ENCODE results near the gene DAZAP2.
"Not testable (repeated sequence)": the region's sequence is repeated elsewhere in the genome, so short reads cannot be mapped to it uniquely, and the experiment has no call there.

Gene DAZAP2

GRCh38 chr12:51224625-51225024 is 14.0 kb upstream of the DAZAP2 start:
- no peaks in the 10 kb centered on the region for H3K36me3 Mint-ChIP-seq (ENCODE audit: low read depth)
- H3K4me1 Mint-ChIP-seq (ENCODE audit: low read depth), result no peaks in the 10 kb centered on the region
- intact Hi-C loops (cut with micrococcal nuclease), result no loop called here
- no peak overlapping the region for H3K27ac Mint-ChIP-seq
- H3K9me3 Mint-ChIP-seq, result no peaks in the 10 kb centered on the region
- H3K4me3 Mint-ChIP-seq, result no peak overlapping the region
- no peaks in the 10 kb centered on the region for H3K27me3 Mint-ChIP-seq

GRCh38 chr12:51225234-51225633 is 13.4 kb upstream of the DAZAP2 start:
- H3K9me3 Mint-ChIP-seq, result no peaks in the 10 kb centered on the region
- intact Hi-C loops (cut with micrococcal nuclease), result no loop called here
- H3K36me3 Mint-ChIP-seq (ENCODE audit: low read depth), result no peaks in the 10 kb centered on the region
- no peak overlapping the region for H3K27ac Mint-ChIP-seq
- no peaks in the 10 kb centered on the region for H3K4me1 Mint-ChIP-seq (ENCODE audit: low read depth)
- H3K4me3 Mint-ChIP-seq, result no peak overlapping the region
- H3K27me3 Mint-ChIP-seq, result no peaks in the 10 kb centered on the region

DNA sequence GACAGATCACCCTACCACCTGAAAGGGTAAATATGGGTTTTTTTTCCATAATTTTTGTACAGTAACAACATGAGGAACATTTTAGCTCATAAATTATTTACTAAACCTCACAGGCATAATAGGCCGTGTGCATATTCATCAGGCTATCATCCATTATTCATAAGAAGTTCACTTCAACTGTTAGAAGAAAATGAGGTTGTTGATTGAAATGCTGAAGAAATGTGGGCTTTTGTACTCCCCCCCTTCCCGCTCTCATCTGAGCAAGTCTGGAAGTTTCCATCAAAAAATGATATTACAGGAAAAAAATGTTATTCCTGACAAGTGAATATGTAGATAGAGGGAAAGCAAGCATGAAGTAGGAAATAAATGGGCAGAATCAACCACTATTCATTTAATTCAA is 12.9 kb upstream of the DAZAP2 start:
- H3K27ac Mint-ChIP-seq, result no peak overlapping the region
- H3K9me3 Mint-ChIP-seq, result no peaks in the 10 kb centered on the region
- H3K36me3 Mint-ChIP-seq (ENCODE audit: low read depth), result no peaks in the 10 kb centered on the region
- no peaks in the 10 kb centered on the region for H3K27me3 Mint-ChIP-seq
- no peak overlapping the region for H3K4me3 Mint-ChIP-seq
- H3K4me1 Mint-ChIP-seq (ENCODE audit: low read depth), result no peaks in the 10 kb centered on the region
- intact Hi-C loops (cut with micrococcal nuclease), result no loop called here

DNA sequence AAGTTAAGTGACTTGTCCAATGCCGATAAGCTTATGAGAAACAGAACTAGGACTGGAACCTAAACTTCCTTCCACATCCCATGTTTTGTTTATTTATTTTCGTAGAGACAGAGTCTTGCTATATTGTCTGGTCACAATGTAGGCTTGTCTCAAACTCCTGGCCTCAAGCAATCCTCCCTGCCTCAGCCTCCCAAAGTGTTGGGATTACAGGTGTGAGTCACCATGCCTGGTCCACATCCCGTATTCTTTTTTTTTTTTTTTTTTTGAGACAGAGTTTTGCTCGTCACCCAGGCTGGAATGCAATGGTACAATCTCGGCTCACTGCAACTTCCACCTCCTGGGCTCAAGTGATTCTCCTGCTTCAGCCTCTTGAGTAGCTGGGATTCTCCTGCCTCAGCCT is 11.5 kb upstream of the DAZAP2 start:
- H3K9me3 Mint-ChIP-seq; H3K36me3 Mint-ChIP-seq (ENCODE audit: low read depth); H3K27ac Mint-ChIP-seq; H3K4me3 Mint-ChIP-seq; intact Hi-C loops (cut with micrococcal nuclease); H3K4me1 Mint-ChIP-seq (ENCODE audit: low read depth); H3K27me3 Mint-ChIP-seq: not testable (repeated sequence)

GRCh38 chr12:51227962-51228361 is 10.7 kb upstream of the DAZAP2 start:
- Mint-ChIP-seq H3K27ac (no peak overlapping the region), H3K4me3 (no peak overlapping the region), H3K9me3 (no peaks in the 10 kb centered on the region), H3K27me3 (no peaks in the 10 kb centered on the region), H3K4me1 (ENCODE audit: low read depth) (no peaks in the 10 kb centered on the region), H3K36me3 (ENCODE audit: low read depth) (no peaks in the 10 kb centered on the region)
- intact Hi-C loops (cut with micrococcal nuclease), result no loop called here

GRCh38 chr12:51229116-51229809 is 9.4 kb upstream of the DAZAP2 start:
- intact Hi-C loops (cut with micrococcal nuclease), result no loop called here
- Mint-ChIP-seq H3K4me1 (ENCODE audit: low read depth) (no peaks in the 10 kb centered on the region), H3K27me3 (no peaks in the 10 kb centered on the region), H3K36me3 (ENCODE audit: low read depth) (no peaks in the 10 kb centered on the region), H3K4me3 (no peak overlapping the region), H3K9me3 (no peaks in the 10 kb centered on the region), H3K27ac (no peak overlapping the region)

GRCh38 chr12:51232642-51233041 is 6.0 kb upstream of the DAZAP2 start:
- Mint-ChIP-seq H3K4me3 (no peak overlapping the region), H3K36me3 (ENCODE audit: low read depth) (no peaks in the 10 kb centered on the region), H3K27ac (no peak overlapping the region), H3K4me1 (ENCODE audit: low read depth) (peaks cover under 1% of the 10 kb centered on the region), H3K9me3 (no peaks in the 10 kb centered on the region), H3K27me3 (peaks cover 2% of the 10 kb centered on the region)
- intact Hi-C loops (cut with micrococcal nuclease), result no loop called here

GRCh38 chr12:51234530-51234929 is 4.1 kb upstream of the DAZAP2 start:
- no peaks in the 10 kb centered on the region for H3K9me3 Mint-ChIP-seq
- H3K36me3 Mint-ChIP-seq (ENCODE audit: low read depth), result peaks cover 14% of the 10 kb centered on the region
- no peak overlapping the region for H3K27ac Mint-ChIP-seq
- H3K4me3 Mint-ChIP-seq, result no peak overlapping the region
- peaks cover 2% of the 10 kb centered on the region for H3K27me3 Mint-ChIP-seq
- peaks cover 9% of the 10 kb centered on the region for H3K4me1 Mint-ChIP-seq (ENCODE audit: low read depth)
- intact Hi-C loops (cut with micrococcal nuclease), result no loop called here

GRCh38 chr12:51238037-51238509 is 553 bp upstream of the DAZAP2 start:
- H3K27ac Mint-ChIP-seq, result peak overlapping the region; percentile 99
- H3K27me3 Mint-ChIP-seq, result peaks cover 2% of the 10 kb centered on the region
- peak overlapping the region; percentile 85 for H3K4me3 Mint-ChIP-seq
- H3K36me3 Mint-ChIP-seq (ENCODE audit: low read depth), result peaks cover 50% of the 10 kb centered on the region
- no peaks in the 10 kb centered on the region for H3K9me3 Mint-ChIP-seq
- intact Hi-C loops (cut with micrococcal nuclease), result no loop called here
- H3K4me1 Mint-ChIP-seq (ENCODE audit: low read depth), result peaks cover 43% of the 10 kb centered on the region

DNA sequence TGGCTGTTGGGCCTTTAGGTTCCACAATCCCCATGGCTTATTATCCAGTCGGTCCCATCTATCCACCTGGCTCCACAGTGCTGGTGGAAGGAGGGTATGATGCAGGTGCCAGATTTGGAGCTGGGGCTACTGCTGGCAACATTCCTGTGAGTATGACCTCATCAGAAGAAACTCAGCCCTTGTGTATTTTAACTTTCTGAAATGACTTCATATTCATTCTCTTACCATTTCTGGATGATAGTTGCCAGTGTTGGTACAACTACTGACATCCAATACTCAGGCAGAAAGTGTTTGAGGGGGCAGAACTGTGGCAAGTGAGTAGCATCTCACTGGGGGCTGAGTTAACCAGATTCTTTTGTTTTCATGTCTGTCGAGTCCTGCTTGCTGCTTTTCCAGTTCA is 2.3 kb downstream of the DAZAP2 start:
- peaks cover 64% of the 10 kb centered on the region for H3K4me1 Mint-ChIP-seq (ENCODE audit: low read depth)
- no peaks in the 10 kb centered on the region for H3K9me3 Mint-ChIP-seq
- no peaks in the 10 kb centered on the region for H3K27me3 Mint-ChIP-seq
- peaks cover 78% of the 10 kb centered on the region for H3K36me3 Mint-ChIP-seq (ENCODE audit: low read depth)
- no peak overlapping the region for H3K27ac Mint-ChIP-seq
- no peak overlapping the region for H3K4me3 Mint-ChIP-seq
- intact Hi-C loops (cut with micrococcal nuclease), result loop anchor here (10.0 kb wide), 1 partner anchor 156 kb away; the partner anchor contains the start of gene CSRNP2

GRCh38 chr12:51242120-51242519 is 3.5 kb downstream of the DAZAP2 start:
- Mint-ChIP-seq H3K4me3 (peak overlapping the region; percentile 34), H3K27ac (peak overlapping the region; percentile 85), H3K4me1 (ENCODE audit: low read depth) (peaks cover 76% of the 10 kb centered on the region), H3K27me3 (no peaks in the 10 kb centered on the region), H3K36me3 (ENCODE audit: low read depth) (peaks cover 78% of the 10 kb centered on the region), H3K9me3 (no peaks in the 10 kb centered on the region)
- intact Hi-C loops (cut with micrococcal nuclease), result loop anchor here (10.0 kb wide), 1 partner anchor 157 kb away; the partner anchor contains the start of gene CSRNP2

DNA sequence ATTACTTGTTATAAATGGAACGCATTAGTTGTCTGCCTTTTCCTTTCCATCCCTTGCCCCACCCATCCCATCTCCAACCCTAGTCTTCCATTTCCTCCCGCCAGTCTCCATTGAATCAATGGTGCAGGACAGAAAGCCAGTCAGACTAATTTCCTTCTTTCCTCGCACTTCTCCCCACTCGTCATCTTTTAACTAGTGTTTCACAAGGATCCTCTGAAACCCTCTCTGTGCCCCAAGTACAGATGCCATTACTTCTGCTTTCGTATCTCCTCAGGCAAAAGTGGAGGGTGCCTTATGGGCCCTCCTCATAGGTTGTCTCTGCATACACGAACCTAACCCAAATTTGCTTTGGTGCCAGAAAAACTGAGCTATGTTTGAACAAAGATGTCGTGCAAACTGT is 4.2 kb downstream of the DAZAP2 start:
- H3K9me3 Mint-ChIP-seq, result no peaks in the 10 kb centered on the region
- intact Hi-C loops (cut with micrococcal nuclease), result loop anchor here (10.0 kb wide), 1 partner anchor 158 kb away; the partner anchor contains the start of gene CSRNP2
- H3K4me3 Mint-ChIP-seq, result peak overlapping the region; percentile 42
- H3K27ac Mint-ChIP-seq, result peak overlapping the region; percentile 85
- H3K4me1 Mint-ChIP-seq (ENCODE audit: low read depth), result peaks cover 81% of the 10 kb centered on the region
- peaks cover 7% of the 10 kb centered on the region for H3K27me3 Mint-ChIP-seq
- H3K36me3 Mint-ChIP-seq (ENCODE audit: low read depth), result peaks cover 78% of the 10 kb centered on the region

DNA sequence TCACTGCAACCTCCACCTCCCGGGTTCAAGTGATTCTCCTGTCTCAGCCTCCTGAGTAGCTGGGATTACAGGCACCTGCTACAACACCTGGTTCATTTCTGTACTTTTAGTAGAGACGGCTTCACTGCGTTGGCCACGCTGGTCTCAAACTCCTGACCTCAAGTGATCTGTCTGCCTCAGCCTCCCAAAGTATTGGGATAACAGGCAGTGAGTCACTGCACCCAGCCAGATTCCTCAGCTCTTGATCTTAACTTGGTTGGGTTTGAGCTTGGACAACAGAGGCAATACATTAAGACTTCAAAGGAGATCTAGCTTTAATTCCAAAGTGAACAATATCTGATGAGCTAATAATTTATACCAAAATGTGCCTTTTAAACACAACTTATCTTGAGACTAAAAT is 5.6 kb downstream of the DAZAP2 start:
- Mint-ChIP-seq H3K27me3 (peaks cover 17% of the 10 kb centered on the region), H3K9me3 (no peaks in the 10 kb centered on the region), H3K4me1 (ENCODE audit: low read depth) (peaks cover 82% of the 10 kb centered on the region), H3K4me3 (no peak overlapping the region), H3K36me3 (ENCODE audit: low read depth) (peaks cover 73% of the 10 kb centered on the region), H3K27ac (no peak overlapping the region)
- intact Hi-C loops (cut with micrococcal nuclease), result loop anchor here (10.0 kb wide), 1 partner anchor 159 kb away; the partner anchor contains the start of gene CSRNP2

- intact Hi-C loops (cut with micrococcal nuclease), result loop anchor here (10.0 kb wide), 1 partner anchor 161 kb away; the partner anchor contains the start of gene CSRNP2
- Mint-ChIP-seq H3K9me3 (no peaks in the 10 kb centered on the region), H3K27me3 (peaks cover 23% of the 10 kb centered on the region), H3K27ac (peak overlapping the region; percentile 78), H3K4me3 (peak overlapping the region; percentile 37), H3K36me3 (ENCODE audit: low read depth) (peaks cover 59% of the 10 kb centered on the region), H3K4me1 (ENCODE audit: low read depth) (peaks cover 71% of the 10 kb centered on the region)
Observed at GRCh38 chr12:51245476-51246253, 7.0 kb downstream of the DAZAP2 start.

All from dendritic cell treated with granulocyte-macrophage colony-stimulating factor and Interleukin-4, amounts not matched to agents 40 ng/mL and 50 ng/mL, for 4 days (primary cell).